Measurements from ENCODE around the gene PPP1R8. TPM values are rescaled to one million over a fixed set of nuclear protein-coding genes. Genes with fewer than 3 reads are reported as not detected.
A peak's percentile ranks its signal among the peaks of the same experiment; 100 is the strongest.

PPP1R8 gene
- total RNA-seq, result 10 to 100 TPM; 25.6 to 36.4 (median 28.0) TPM
- 54.1 TPM for total RNA-seq (2013)

DNA sequence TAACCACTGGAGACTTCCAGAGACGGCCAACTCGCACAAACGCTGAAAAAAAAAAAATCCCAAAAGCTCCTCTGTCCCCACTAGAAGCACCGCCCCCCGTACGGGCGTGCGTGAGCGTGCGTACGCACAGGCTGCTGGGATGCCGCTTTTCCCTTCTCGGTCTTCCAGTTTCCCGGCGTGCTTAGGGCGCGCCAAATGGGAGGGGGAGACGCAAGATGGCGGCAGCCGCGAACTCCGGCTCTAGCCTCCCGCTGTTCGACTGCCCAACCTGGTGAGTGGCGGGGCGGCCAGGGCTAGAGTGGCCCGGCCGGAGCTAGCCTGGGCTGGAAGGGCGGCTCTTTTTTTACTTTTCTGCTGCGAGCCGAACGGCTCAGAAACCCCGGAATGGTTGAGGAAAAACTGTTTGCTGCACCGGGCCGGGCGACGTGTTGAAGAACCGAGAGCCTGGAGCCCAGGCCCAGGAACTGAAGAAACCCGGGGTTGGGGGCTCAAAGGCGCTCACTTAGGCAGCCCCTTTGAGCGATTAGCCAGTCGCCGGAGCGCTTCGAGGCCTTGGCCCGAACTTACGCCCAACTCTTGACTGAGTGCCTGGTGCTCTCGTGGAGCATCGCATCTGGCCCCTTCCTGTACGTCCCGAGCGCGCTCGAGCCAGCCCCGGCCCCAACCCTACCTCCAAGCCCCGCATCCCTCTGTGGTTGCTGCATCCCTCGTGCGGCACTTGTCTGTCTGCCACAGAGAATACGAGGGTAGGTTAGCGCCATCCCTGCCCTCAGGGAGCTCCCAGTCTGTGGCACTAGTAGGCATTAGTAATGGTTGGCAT lies at the start of gene PPP1R8:
TSS of gene PPP1R8 (plus strand) at position 162 of the 820 bp plus-strand sequence. CDS start at position 216, 54 bp downstream.
- peak within 1 kb of the TSS; percentile 88 to 95 for H3K27ac Mint-ChIP-seq
- DNase-seq (peak; percentile 75 to 95), ATAC-seq (peak; percentile 96 to 98 (median 97))
- Histone ChIP-seq H3K36me3 (ENCODE audit: control insufficient read depth, insufficient read depth, low read length) (peaks cover 19% of the 10 kb centered on the region), H3K4me3 (ENCODE audit: low read length) (peak within 1 kb of the TSS; percentile 66), H3K27ac (ENCODE audit: low read length) (peak within 1 kb of the TSS; percentile 81), H3K4me1 (ENCODE audit: control insufficient read depth, insufficient read depth, low read length) (peaks cover 11% of the 10 kb centered on the region), H3K9me3 (ENCODE audit: control insufficient read depth, insufficient read depth, low read length) (no peaks in the 10 kb centered on the region), H3K27me3 (ENCODE audit: control insufficient read depth, insufficient read depth, low read length) (no peaks in the 10 kb centered on the region)
- peak within 1 kb of the TSS; percentile 94 for H3K4me3 Mint-ChIP-seq
- H3K4me1 Mint-ChIP-seq, result peaks cover 22 to 29% of the 10 kb centered on the region in 2 donors
- TF ChIP-seq CTCF (IDR thresholded peaks at IDR 0.05), result no peak
- H3K27me3 Mint-ChIP-seq (ENCODE audit: low read depth in 2 of 2), result no peaks in the 10 kb centered on the region
- H3K36me3 Mint-ChIP-seq, result no peaks in the 10 kb centered on the region
- no peaks in the 10 kb centered on the region for H3K9me3 Mint-ChIP-seq
- intact Hi-C loops (cut with micrococcal nuclease), result no loop called here
- WGBS (ENCODE audit: insufficient coverage), result under 1% methylated on average over 60 of the region's 60 CpGs

DNA sequence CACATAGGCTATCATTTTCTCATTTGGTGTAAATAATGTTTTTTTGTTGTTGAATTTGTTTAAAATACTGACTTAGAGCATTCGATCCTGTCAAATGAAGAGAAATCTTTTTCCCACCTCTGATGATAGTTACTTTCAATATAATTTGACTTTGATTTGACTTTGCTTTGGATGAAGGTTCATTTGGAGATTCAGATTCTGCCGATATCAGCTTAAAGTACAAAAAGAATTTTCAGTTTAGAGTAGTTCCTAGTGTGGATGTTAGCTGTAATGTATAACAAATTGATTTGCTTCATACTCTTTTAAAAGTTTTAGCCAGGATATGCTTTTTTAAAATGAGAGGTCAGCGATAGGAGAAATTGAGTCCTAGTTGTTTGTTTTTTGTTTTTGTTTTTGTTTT lies 47.6 kb upstream of the PPP1R8 start:
- Histone ChIP-seq H3K27me3 (ENCODE audit: control insufficient read depth, insufficient read depth, low read length) (no peaks in the 10 kb centered on the region), H3K4me3 (ENCODE audit: low read length) (no peak overlapping the region), H3K9me3 (ENCODE audit: control insufficient read depth, insufficient read depth, low read length) (no peaks in the 10 kb centered on the region), H3K36me3 (ENCODE audit: control insufficient read depth, insufficient read depth, low read length) (no peaks in the 10 kb centered on the region), H3K27ac (ENCODE audit: low read length) (no peak overlapping the region), H3K4me1 (ENCODE audit: control insufficient read depth, insufficient read depth, low read length) (peaks cover 4% of the 10 kb centered on the region)
- H3K27ac Mint-ChIP-seq, result peak overlapping the region in 1 of 2 donors; percentile 46
- no peaks in the 10 kb centered on the region for H3K36me3 Mint-ChIP-seq
- WGBS (ENCODE audit: insufficient coverage), result 100% methylated on average over 2 of the region's 3 CpGs
- no peak for DNase-seq
- H3K9me3 Mint-ChIP-seq, result no peaks in the 10 kb centered on the region
- no peaks in the 10 kb centered on the region for H3K27me3 Mint-ChIP-seq (ENCODE audit: low read depth in 2 of 2)
- no peak for ATAC-seq
- peaks cover 22 to 29% of the 10 kb centered on the region in 2 donors for H3K4me1 Mint-ChIP-seq
- TF ChIP-seq CTCF (IDR thresholded peaks at IDR 0.05), result no peak
- H3K4me3 Mint-ChIP-seq, result no peak overlapping the region
- intact Hi-C loops (cut with micrococcal nuclease), result no loop called here

- H3K27ac ChIP-seq (ENCODE audit: low read length), result no peak overlapping the region
- H3K9me3 ChIP-seq (ENCODE audit: control insufficient read depth, insufficient read depth, low read length), result no peaks in the 10 kb centered on the region
- Mint-ChIP-seq H3K4me3 (no peak overlapping the region), H3K27ac (no peak overlapping the region), H3K4me1 (peaks cover 26 to 34% of the 10 kb centered on the region in 2 donors), H3K9me3 (no peaks in the 10 kb centered on the region), H3K27me3 (ENCODE audit: low read depth in 2 of 2) (no peaks in the 10 kb centered on the region), H3K36me3 (no peaks in the 10 kb centered on the region)
- no peaks in the 10 kb centered on the region for H3K4me1 ChIP-seq (ENCODE audit: control insufficient read depth, insufficient read depth, low read length)
- DNase-seq (no peak), ATAC-seq (no peak)
- intact Hi-C loops (cut with micrococcal nuclease), result no loop called here
- peaks cover under 1% of the 10 kb centered on the region for H3K36me3 ChIP-seq (ENCODE audit: control insufficient read depth, insufficient read depth, low read length)
- TF ChIP-seq CTCF (IDR thresholded peaks at IDR 0.05), result no peak
- no peak overlapping the region for H3K4me3 ChIP-seq (ENCODE audit: low read length)
- no peaks in the 10 kb centered on the region for H3K27me3 ChIP-seq (ENCODE audit: control insufficient read depth, insufficient read depth, low read length)
- 100% methylated on average over 1 of the region's 1 CpG for WGBS (ENCODE audit: insufficient coverage)
These were observed 45.9 kb upstream of the PPP1R8 start for GRCh38 chr1:27784700-27785099.
